Activated T-helper 1 cell treated with anti-CD3 and anti-CD28 coated beads, Interleukin-12 subunit alpha, Interleukin-12 subunit beta, Interleukin-2, Interleukin-4 antibody, amounts not matched to agents 30 ng/mL and 10 ng/mL and 1 ng/mL, durations not matched to agents 14 hours and 24 hours and 36 hours (primary cell): ENCODE data around the gene FAM89A. TPM values are rescaled to one million over a fixed set of nuclear protein-coding genes. Genes with fewer than 3 reads are reported as not detected.
A peak's percentile ranks its signal among the peaks of the same experiment; 100 is the strongest.
"Not testable (repeated sequence)": the region's sequence is repeated elsewhere in the genome, so short reads cannot be mapped to it uniquely, and the experiment has no call there.

ENCODE experiments used
- DNase-seq: peaks from one replicate; pipeline ENCODE4 v3.0.0; 2021; ENCODE audit warnings: low spot score
- H3K27ac Mint-ChIP-seq: one replicate; pipeline ENCODE4 v1.8.0; 2021; ENCODE audit warnings: mild to moderate bottlenecking, mixed read lengths
- H3K27me3 Mint-ChIP-seq: one replicate; pipeline ENCODE4 v1.8.0; 2022; ENCODE audit warnings: mild to moderate bottlenecking, moderate library complexity, mixed read lengths; ENCODE audit not compliant: insufficient read depth
- H3K36me3 Mint-ChIP-seq: one replicate; pipeline ENCODE4 v1.8.0; 2021; ENCODE audit warnings: low read depth, mixed read lengths
- H3K4me1 Mint-ChIP-seq: one replicate; pipeline ENCODE4 v1.8.0; 2021; ENCODE audit warnings: low read depth, mixed read lengths
- H3K4me3 Mint-ChIP-seq: one replicate; pipeline ENCODE4 v1.8.0; 2021; ENCODE audit warnings: mild to moderate bottlenecking, moderate library complexity, mixed read lengths
- H3K9me3 Mint-ChIP-seq: one replicate; pipeline ENCODE4 v1.8.0; 2021; ENCODE audit warnings: mixed read lengths
- intact Hi-C: fragments of 100-400 bp; cut with micrococcal nuclease; formaldehyde crosslinking; loops from one replicate; pipeline ENCODE4 v1.15.1; 2024
- total RNA-seq: library from RNA; stranded (reverse); gene quantifications from 2 replicates; pipeline ENCODE4 v1.2.3, GENCODE V29; 2022

FAM89A gene
- total RNA-seq, 1 donor from 2014 or later, result 23.2 TPM

DNA sequence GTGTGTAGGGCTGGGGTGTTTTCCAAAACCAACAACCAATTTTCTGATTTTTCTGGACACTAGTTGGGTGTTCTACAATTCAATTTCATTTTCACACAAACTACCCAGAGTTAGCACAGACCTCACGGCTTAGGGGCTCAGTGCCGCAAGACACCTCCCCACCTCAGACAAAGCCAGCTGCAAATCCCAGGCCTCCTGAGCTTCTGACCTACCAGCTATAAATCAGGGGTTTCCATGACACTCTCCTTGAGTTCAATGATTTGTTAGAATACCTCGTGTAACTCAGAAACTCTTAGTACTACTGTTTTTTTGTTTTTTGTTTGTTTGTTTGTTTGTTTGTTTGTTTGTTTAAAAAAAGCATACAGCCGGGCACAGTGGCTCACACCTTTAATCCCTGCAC, 28.7 kb upstream of the FAM89A start:
- peaks cover 14% of the 10 kb centered on the region for H3K27me3 Mint-ChIP-seq

GRCh38 chr1:231065510-231066241, 25.6 kb upstream of the FAM89A start:
- Mint-ChIP-seq H3K36me3 (no peaks in the 10 kb centered on the region), H3K27me3 (peaks cover 20% of the 10 kb centered on the region), H3K27ac (no peak overlapping the region), H3K9me3 (no peaks in the 10 kb centered on the region), H3K4me3 (no peak overlapping the region), H3K4me1 (no peaks in the 10 kb centered on the region)
- intact Hi-C loops, result no loop called here
- DNase-seq, result no peak

More for the DNA sequence above, 28.7 kb upstream of the FAM89A start:
- no peak overlapping the region for H3K4me3 Mint-ChIP-seq
- no peaks in the 10 kb centered on the region for H3K36me3 Mint-ChIP-seq
- DNase-seq, result no peak
- H3K4me1 Mint-ChIP-seq, result no peaks in the 10 kb centered on the region
- intact Hi-C loops, result no loop called here
- no peak overlapping the region for H3K27ac Mint-ChIP-seq
- H3K9me3 Mint-ChIP-seq, result no peaks in the 10 kb centered on the region

DNA sequence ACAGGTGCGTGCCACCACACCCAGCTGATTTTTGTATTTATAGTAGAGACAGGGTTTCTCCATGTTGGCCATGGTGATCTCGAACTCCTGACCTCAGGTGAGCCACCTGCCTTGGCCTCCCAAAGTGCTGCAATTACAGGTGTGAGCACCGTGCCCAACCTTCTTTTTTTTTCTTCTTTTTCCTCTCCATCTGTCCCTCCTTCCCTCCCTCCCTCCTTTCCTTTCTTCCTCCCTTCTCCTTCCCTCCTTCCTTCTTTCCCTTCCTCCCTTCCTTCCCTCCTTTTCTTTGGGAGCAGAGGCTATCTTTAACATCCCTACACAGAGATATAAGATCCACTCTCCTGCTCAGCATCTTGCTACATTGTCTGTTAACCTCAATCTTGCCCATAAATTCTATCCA, 24.4 kb upstream of the FAM89A start:
- H3K9me3 Mint-ChIP-seq, result no peaks in the 10 kb centered on the region
- H3K27me3 Mint-ChIP-seq, result peaks cover 20% of the 10 kb centered on the region
- H3K4me3 Mint-ChIP-seq, result no peak overlapping the region
- no peak overlapping the region for H3K27ac Mint-ChIP-seq
- H3K4me1 Mint-ChIP-seq, result no peaks in the 10 kb centered on the region
- intact Hi-C loops, result no loop called here
- no peak for DNase-seq
- no peaks in the 10 kb centered on the region for H3K36me3 Mint-ChIP-seq

GRCh38 chr1:231063331-231063730, 23.3 kb upstream of the FAM89A start:
- Mint-ChIP-seq H3K27me3 (peaks cover 21% of the 10 kb centered on the region), H3K4me1 (no peaks in the 10 kb centered on the region), H3K36me3 (no peaks in the 10 kb centered on the region), H3K9me3 (no peaks in the 10 kb centered on the region), H3K4me3 (no peak overlapping the region), H3K27ac (no peak overlapping the region)
- DNase-seq, result no peak
- intact Hi-C loops, result no loop called here

DNA sequence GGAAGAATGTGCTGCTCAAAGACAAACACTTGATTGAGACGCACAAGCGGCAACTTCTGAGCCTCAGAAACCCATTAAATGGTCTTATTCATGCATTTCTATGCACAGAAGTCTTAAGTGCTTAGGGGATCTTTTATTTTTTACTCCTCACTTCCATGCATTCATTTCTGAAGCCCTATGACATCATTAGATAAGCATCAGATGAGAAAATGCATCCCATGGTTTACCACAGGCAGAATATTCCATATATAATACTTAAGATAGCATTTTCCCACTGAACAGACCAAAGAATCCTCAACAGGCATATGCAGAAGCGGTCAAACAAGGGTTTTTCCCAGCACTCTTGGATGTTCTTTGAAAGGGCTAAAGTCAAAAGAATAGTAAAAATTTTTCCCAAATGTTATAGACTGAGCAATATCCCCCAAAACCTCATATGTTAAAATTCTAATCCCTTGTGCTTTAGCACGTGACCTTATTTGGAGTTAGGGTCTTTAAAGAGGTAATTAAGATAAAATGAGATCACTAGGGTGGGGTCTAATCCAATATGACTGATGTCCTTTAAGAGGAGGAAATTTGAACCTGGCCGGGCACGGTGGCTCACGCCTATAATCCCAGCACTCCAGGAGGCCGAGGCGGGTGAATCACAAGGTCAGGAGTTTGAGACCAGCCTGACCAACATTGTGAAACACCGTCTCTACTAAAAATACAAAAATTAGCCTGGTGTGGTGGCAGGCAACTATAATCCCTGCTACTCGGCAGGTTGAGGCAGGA, 22.6 kb upstream of the FAM89A start:
- intact Hi-C loops, result no loop called here
- Mint-ChIP-seq H3K9me3 (no peaks in the 10 kb centered on the region), H3K27ac (no peak overlapping the region), H3K4me1 (no peaks in the 10 kb centered on the region), H3K4me3 (no peak overlapping the region), H3K27me3 (peaks cover 20% of the 10 kb centered on the region), H3K36me3 (no peaks in the 10 kb centered on the region)
- DNase-seq, result no peak

DNA sequence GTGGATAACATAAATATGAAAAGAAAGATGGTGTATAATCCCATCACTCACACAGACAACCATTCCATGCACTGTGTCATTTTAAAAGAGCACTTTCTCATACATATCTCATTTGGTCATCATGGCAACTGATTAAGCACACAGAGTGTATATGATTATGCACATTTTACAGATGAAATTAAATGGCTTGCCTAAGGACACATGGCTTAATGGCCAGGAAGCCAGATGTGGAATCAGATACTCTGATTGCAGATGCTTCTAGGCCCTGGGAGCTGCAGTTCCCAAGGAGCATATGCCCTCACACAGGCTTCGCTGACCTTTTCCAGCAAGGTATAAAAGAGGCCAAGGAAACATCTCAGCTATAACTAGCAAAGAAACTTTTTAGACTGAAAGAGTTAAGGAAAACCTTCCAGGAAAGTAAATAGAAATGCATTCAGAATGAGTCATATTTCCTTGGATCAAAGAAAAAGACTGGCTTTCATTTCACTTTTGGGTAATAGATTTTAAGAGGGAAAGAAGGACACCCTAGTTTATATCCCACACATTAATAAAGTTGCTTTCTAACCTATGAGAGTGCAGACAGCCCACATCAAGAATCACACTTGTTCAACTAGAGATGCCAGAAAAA, 19.6 kb upstream of the FAM89A start:
- H3K4me1 Mint-ChIP-seq, result no peaks in the 10 kb centered on the region
- peaks cover 12% of the 10 kb centered on the region for H3K27me3 Mint-ChIP-seq
- no peaks in the 10 kb centered on the region for H3K36me3 Mint-ChIP-seq
- H3K9me3 Mint-ChIP-seq, result no peaks in the 10 kb centered on the region
- DNase-seq, result no peak
- intact Hi-C loops, result no loop called here
- no peak overlapping the region for H3K4me3 Mint-ChIP-seq
- no peak overlapping the region for H3K27ac Mint-ChIP-seq

DNA sequence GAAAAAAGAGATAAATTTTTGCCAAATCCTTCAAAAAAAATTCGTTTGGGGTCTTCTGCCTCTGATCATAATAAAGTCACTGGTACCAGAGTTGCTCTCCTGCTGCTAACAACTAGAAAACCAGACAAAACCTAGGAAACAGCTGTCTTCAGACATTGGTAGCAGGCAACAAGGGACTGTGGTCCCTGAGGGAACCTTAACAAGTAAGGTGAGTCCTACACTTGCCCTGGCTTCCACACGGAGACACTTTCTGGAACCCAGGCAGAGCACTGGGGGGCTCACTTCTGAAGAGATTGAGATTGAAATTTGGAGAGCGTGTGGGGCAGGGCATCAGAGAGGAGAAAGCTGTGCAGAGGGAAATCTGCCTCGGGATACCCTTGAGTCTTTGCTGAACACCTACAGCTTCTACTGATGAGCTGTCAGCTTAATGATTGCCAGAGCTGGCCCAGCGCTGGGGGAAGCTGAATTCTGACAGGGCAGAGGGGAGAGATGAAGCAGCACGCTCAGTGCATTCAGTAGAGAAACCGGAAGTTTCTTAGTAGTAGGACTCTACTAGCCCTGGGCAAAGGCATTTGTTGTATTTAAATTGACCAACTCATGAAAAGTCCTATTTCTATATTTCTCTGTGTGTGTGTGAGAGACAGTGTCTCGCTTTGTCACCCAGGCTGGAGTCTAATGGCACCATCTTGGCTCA, 18.5 kb upstream of the FAM89A start:
- DNase-seq, result no peak
- H3K4me1 Mint-ChIP-seq, result peaks cover 8% of the 10 kb centered on the region
- no peak overlapping the region for H3K4me3 Mint-ChIP-seq
- intact Hi-C loops, result no loop called here
- no peak overlapping the region for H3K27ac Mint-ChIP-seq
- no peaks in the 10 kb centered on the region for H3K9me3 Mint-ChIP-seq
- no peaks in the 10 kb centered on the region for H3K36me3 Mint-ChIP-seq
- peaks cover 12% of the 10 kb centered on the region for H3K27me3 Mint-ChIP-seq

GRCh38 chr1:231057410-231057809, 17.4 kb upstream of the FAM89A start:
- no peak for DNase-seq
- H3K27ac Mint-ChIP-seq, result no peak overlapping the region
- H3K4me3 Mint-ChIP-seq, result no peak overlapping the region
- no peaks in the 10 kb centered on the region for H3K36me3 Mint-ChIP-seq
- H3K4me1 Mint-ChIP-seq, result peaks cover 20% of the 10 kb centered on the region
- intact Hi-C loops, result no loop called here
- peaks cover 12% of the 10 kb centered on the region for H3K27me3 Mint-ChIP-seq
- no peaks in the 10 kb centered on the region for H3K9me3 Mint-ChIP-seq

DNA sequence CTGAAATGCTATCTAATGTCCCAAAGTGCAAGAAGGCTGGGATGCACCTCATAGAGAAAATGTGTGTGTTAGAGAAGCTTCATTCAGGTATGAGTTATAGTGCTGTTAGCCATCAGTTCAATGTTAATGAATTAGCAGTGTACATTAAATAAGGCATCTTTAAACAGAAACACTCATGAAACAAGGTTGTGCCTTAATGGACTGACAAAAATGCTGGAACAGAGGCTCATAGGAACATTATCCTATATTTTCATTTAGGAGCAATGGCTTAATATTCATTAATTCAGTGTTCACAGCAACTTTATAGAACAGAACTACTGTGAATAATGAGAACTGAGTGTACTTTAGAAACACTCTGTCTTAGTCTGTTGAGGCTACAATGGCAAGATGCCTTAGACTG, 15.2 kb upstream of the FAM89A start:
- H3K4me3 Mint-ChIP-seq, result no peak overlapping the region
- intact Hi-C loops, result no loop called here
- H3K9me3 Mint-ChIP-seq, result no peaks in the 10 kb centered on the region
- H3K27ac Mint-ChIP-seq, result no peak overlapping the region
- peaks cover 20% of the 10 kb centered on the region for H3K4me1 Mint-ChIP-seq
- DNase-seq, result no peak
- H3K27me3 Mint-ChIP-seq, result peaks cover 6% of the 10 kb centered on the region
- H3K36me3 Mint-ChIP-seq, result no peaks in the 10 kb centered on the region

GRCh38 chr1:231053493-231054162, 13.6 kb upstream of the FAM89A start:
- Mint-ChIP-seq H3K27ac (peak overlapping the region; percentile 46), H3K4me1 (peaks cover 20% of the 10 kb centered on the region), H3K9me3 (no peaks in the 10 kb centered on the region), H3K4me3 (peak overlapping the region; percentile 46), H3K27me3 (peaks cover 13% of the 10 kb centered on the region), H3K36me3 (no peaks in the 10 kb centered on the region)
- intact Hi-C loops, result no loop called here
- DNase-seq, result peak; percentile 3

DNA sequence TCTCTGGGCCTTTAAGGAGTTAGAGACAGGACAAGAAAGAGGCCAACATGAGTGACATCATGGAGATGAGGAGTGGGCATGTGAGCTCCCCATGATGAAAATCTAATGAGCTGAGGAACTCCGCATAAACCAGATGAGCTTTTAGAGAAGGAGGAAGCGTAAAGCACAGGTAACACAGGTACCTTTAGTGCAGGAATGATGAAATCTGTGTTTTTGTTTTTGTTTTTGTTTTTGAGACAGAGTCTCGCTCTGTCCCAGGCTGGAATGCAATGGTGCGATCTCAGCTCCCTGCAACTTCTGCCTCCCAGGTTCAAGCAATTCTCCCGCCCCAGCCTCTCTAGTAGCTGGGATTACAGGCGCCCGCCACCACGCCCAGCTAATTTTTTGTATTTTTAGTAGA, 12.7 kb upstream of the FAM89A start:
- H3K4me1 Mint-ChIP-seq, result peaks cover 20% of the 10 kb centered on the region
- intact Hi-C loops, result no loop called here
- H3K9me3 Mint-ChIP-seq, result no peaks in the 10 kb centered on the region
- no peak overlapping the region for H3K27ac Mint-ChIP-seq
- no peaks in the 10 kb centered on the region for H3K36me3 Mint-ChIP-seq
- H3K4me3 Mint-ChIP-seq, result no peak overlapping the region
- peaks cover 13% of the 10 kb centered on the region for H3K27me3 Mint-ChIP-seq
- DNase-seq, result no peak

GRCh38 chr1:231050932-231051331, 10.9 kb upstream of the FAM89A start:
- Mint-ChIP-seq H3K4me1 (peaks cover 20% of the 10 kb centered on the region), H3K27me3 (peaks cover 27% of the 10 kb centered on the region)
- H3K36me3 Mint-ChIP-seq, DNase-seq, intact Hi-C loops, H3K4me3 Mint-ChIP-seq, H3K27ac Mint-ChIP-seq, H3K9me3 Mint-ChIP-seq: not testable (repeated sequence)
